Skeletal muscle cell (primary cell): ENCODE measurements around the gene LAMA2.

ENCODE experiments used
- DNase-seq: peaks from one replicate; pipeline ENCODE4 v3.0.0-alpha.2; 2010; ENCODE audit warnings: low read depth
- H3K4me3 ChIP-seq: 2 replicates; pipeline ENCODE4 v1.5.1; 2011; ENCODE audit warnings: low read depth, mild to moderate bottlenecking, control low read depth, low read length, moderate library complexity

Gene LAMA2

DNA sequence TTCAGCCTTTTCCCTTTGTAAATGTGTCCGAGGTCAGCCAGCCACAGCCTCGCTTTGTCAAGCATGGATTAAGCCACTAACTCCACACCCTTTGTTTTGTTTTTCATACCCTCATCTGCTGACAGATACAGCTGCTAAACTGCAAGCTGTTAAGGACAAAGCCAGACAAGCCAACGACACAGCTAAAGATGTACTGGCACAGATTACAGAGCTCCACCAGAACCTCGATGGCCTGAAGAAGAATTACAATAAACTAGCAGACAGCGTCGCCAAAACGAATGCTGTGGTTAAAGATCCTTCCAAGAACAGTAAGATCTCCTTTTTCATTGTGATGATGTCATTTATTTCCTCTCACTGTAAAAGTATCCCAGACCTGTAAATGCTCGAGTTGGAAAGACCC lies 557.8 kb downstream of the LAMA2 start:
- H3K4me3 ChIP-seq: no peak overlapping the region
- peak; percentile 17 for DNase-seq

DNA sequence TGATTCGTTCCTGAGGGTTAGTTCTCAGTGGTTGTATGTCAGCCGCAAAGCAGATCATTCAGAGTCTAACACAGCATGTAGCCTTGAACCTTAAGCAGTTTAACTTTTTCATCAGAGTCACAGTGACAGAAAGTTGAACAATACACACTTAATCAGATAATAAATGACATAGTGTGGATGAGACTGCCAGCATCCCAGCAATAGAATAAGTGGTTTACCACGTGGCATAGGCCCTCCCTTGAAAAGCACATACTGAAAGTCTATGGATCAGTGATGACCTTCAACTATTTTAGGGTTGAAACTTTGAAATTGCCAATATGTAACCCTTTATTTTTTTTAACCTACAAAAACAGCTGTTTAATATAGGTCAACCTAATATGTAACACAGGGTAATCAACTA lies 561.7 kb downstream of the LAMA2 start:
- H3K4me3 ChIP-seq: no peak overlapping the region
- no peak for DNase-seq

DNA sequence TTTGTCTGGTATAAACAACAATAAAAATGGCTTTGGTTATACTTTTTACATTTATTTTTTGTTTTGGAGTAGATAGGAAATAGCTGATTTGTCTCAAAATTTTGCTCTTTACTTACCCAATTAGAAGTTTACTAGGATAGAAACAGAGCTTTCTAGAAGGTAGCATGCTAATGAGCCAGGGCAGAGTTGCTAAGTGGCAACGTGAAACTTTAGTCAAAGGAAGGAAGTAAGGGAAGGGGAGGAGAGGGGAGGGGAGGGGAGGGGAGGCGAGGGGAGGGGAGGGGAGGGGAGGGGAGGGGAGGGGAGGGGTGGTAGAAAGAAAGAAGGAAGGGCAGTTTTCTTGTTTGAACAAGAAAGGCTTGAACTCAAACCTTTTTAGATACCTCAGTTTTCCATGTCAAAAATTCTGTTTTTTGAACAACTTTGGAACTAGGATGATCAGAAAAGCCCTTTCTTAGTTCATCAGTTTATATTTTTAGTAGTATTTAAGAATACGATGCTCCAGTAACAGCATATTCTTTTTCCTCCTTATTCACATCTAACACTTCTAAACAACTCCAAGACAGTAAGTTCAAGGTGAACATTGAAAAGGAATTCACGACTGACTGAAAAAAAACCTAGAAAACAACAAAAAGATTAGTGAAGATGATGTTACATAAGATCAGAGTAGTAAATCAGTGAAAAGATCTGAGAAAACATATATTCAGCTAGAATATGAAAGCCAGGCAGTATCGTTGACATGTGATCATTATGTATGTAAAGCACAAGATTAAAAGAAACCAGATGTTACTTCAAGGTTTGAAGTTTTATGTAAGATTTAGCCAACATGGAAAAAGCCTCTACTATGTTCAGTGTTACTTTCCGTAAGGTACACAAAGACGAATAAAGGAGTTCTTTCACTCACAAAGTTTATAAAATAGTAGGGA lies 563.6 kb downstream of the LAMA2 start:
- no peak for DNase-seq

GRCh38 chr6:129447198-129447565 lies 564.2 kb downstream of the LAMA2 start:
- H3K4me3 ChIP-seq: no peak overlapping the region
- no peak for DNase-seq

More for the DNA sequence above, 563.6 kb downstream of the LAMA2 start:
- no peak overlapping the region for H3K4me3 ChIP-seq

DNA sequence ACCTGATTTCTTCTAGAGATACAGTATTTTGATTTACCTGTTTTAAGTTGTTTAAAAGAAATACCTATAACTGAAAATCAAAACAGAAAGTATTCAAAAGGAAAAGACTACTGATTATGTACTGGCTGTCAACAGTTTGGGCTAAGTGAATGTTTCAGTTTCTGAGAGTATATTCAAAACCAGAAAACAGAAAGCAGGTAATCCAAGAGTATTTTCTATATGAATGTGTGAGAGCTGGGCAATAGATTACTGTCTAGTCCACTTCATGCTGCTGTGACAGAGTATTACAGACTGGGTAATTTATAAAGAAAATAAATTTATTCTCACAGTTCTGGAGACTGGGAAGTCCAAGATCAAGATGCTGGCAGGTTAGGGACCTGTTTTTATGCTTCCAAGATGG lies 566.0 kb downstream of the LAMA2 start:
- no peak overlapping the region for H3K4me3 ChIP-seq
- DNase-seq: no peak

GRCh38 chr6:129451187-129451586 lies 568.2 kb downstream of the LAMA2 start:
- no peak overlapping the region for H3K4me3 ChIP-seq
- no peak for DNase-seq

GRCh38 chr6:129453073-129453472 lies 570.1 kb downstream of the LAMA2 start:
- H3K4me3 ChIP-seq: no peak overlapping the region

GRCh38 chr6:129454488-129454887 lies 571.5 kb downstream of the LAMA2 start:
- H3K4me3 ChIP-seq: no peak overlapping the region
- no peak for DNase-seq

More at GRCh38 chr6:129453073-129453472, 570.1 kb downstream of the LAMA2 start:
- DNase-seq: no peak

GRCh38 chr6:129455126-129455769 lies 572.3 kb downstream of the LAMA2 start:
- no peak for DNase-seq
- no peak overlapping the region for H3K4me3 ChIP-seq

GRCh38 chr6:129460221-129460620 lies 577.3 kb downstream of the LAMA2 start:
- H3K4me3 ChIP-seq: no peak overlapping the region
- DNase-seq: no peak

- no peak overlapping the region for H3K4me3 ChIP-seq
- DNase-seq: no peak
Observed at GRCh38 chr6:129469070-129469662, 586.2 kb downstream of the LAMA2 start.

DNA sequence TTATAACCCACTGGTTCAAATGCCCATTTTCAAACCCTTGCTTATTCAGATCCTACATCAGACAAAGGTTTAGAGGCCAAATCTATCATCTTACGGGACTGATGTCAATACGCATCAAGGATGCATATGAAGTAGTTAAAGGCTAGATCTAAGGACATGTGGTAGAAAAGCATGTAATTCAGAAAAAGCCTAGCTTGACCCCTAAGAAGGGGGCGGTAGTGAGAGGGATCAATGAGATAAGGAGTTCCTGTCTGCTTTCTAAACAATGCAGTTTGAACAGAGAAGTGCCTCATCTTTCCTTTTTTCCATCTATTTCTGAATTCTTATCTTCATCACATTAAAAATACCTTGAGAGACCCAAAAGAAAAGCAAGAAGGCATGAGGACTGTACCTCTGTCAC lies 589.3 kb downstream of the LAMA2 start:
- DNase-seq: no peak
- no peak overlapping the region for H3K4me3 ChIP-seq

DNA sequence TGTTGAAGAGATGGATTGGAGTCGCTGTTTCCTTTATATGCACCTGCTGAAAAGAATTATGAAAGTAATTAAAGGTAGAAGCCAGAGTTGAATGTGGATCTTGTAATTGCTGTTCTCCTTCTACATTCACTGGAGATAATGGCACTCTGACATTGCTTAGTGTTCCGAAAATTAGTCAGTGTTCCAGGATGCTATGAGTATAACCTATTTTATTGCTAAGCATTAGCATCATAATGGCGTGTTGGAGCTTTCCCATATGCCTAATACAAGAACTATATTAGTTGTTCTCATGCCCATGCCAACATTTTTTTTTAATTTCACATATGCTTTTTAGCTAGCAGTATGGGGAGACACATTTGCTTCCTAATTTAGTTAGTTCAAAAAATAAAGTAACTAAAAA lies 590.6 kb downstream of the LAMA2 start:
- no peak for DNase-seq
- no peak overlapping the region for H3K4me3 ChIP-seq

GRCh38 chr6:129475477-129476247 lies 592.7 kb downstream of the LAMA2 start:
- no peak for DNase-seq

GRCh38 chr6:129476248-129476564 lies 593.3 kb downstream of the LAMA2 start:
- no peak for DNase-seq
- no peak overlapping the region for H3K4me3 ChIP-seq

More at GRCh38 chr6:129475477-129476247, 592.7 kb downstream of the LAMA2 start:
- no peak overlapping the region for H3K4me3 ChIP-seq

DNA sequence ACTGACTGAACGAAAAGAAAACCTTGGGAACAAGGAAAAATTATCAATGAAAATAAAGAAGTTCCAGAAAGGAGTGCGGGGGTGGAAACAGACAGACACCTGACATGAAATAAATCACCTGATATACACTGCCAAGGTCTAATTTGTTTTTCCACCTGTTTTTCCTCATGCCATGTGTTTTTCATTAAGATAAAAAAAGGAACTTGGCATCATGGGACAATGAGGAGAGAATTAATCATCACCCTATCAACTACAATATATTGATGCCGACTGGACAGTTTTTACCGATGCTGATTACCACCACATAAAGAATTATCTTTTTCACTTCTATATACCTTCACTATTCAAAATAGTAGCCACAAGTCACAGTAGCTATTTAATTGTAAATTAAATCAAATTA lies 593.9 kb downstream of the LAMA2 start:
- no peak overlapping the region for H3K4me3 ChIP-seq
- DNase-seq: no peak

- DNase-seq: no peak
- no peak overlapping the region for H3K4me3 ChIP-seq
Observed at GRCh38 chr6:129478379-129478778, 595.4 kb downstream of the LAMA2 start.

GRCh38 chr6:129481706-129482105 lies 598.8 kb downstream of the LAMA2 start:
- DNase-seq: no peak
- H3K4me3 ChIP-seq: no peak overlapping the region

DNA sequence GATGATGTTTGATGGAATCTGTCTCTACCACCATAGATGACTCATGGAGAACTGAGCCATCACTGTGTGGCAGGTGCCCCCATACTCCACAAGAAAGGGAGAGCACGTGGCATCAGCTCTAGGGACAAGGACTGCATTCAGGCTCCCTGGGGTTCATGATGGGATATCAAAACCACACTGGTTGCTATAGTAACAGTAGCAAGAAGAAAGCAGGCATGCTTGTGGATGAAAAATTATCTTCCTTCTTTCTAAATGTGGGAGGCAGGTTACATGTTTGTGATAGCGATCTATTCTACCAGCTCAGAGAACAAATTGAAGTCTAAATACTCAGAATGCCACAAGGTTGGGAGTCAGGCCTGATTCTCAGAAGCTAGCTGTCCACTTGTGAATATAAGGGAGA lies 602.8 kb downstream of the LAMA2 start:
- H3K4me3 ChIP-seq: no peak overlapping the region
- DNase-seq: no peak

DNA sequence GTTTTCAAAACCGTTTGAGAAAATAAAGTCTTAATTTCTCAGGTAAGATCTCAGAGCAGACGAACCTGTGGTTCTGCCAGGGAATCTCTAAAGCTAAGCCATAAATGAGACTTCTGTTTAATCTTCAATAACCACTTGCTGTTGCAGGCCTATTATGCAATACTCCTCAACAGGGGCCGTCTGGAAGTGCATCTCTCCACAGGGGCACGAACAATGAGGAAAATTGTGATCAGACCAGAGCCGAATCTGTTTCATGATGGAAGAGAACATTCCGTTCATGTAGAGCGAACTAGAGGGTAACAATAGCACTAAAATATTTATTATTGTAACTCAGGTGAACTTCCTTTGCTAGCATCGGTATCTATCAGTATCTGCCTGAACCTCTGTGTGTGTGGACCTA lies 603.4 kb downstream of the LAMA2 start:
- no peak for DNase-seq
- no peak overlapping the region for H3K4me3 ChIP-seq
